A549 (cell line): ENCODE data around the gene SLC7A8. TPM values are rescaled to one million over a fixed set of nuclear protein-coding genes. Genes with fewer than 3 reads are reported as not detected.

Experiments
- ATAC-seq, 2 experiments: fragments of 200-7000 bp in 1 of 2; fragments of >200 bp in 1 of 2; cut with Nextera tagmentation in 1 of 2; cut with Tn5 transposase in 1 of 2; 3 replicates each; pipeline versions ENCODE4 v1.8.0 to v1.9.1; 2018 to 2020; ENCODE audit warnings: mild to moderate bottlenecking in 1 of 2, moderate library complexity in 1 of 2
- CTCF ChIA-PET: fragments of 300-600 bp; sonication (Branson Sonifier 250); formaldehyde crosslinking; extraction: SDS; loops from one replicate; lab custom pipeline; 2021; ENCODE audit warnings: antibody characterized with exemption, inconsistent platforms; lab: Yijun Ruan, JAX
- POLR2A ChIA-PET: fragments of 350-600 bp; formaldehyde crosslinking; extraction: SDS; loops from one replicate; lab custom pipeline; 2021; ENCODE audit warnings: antibody characterized with exemption, inconsistent platforms; lab: Yijun Ruan, JAX
- DNase-seq, 2 experiments: peaks; one replicate each; pipeline versions ENCODE4 v3.0.0 to v3.0.0-alpha.2; 2011 to 2016; ENCODE audit warnings: low read depth in 1 of 2, low spot score in 1 of 2
- FAIRE-seq: peaks from 2 replicates; lab custom pipeline; 2011; peaks lifted over from hg19 to GRCh38; lab: Jason Lieb, UNC
- H3K27ac ChIP-seq, 2 experiments: fragments of >200 bp; sonication (Bioruptor Twin); formaldehyde crosslinking; 3 replicates each; pipeline ENCODE4 v1.5.1; 2016 to 2017
- H3K4me1 ChIP-seq: fragments of >200 bp; sonication (Bioruptor Twin); formaldehyde crosslinking; 3 replicates; pipeline ENCODE4 v1.6.1; 2016
- H3K4me2 ChIP-seq: fragments of >200 bp; sonication (Bioruptor Twin); formaldehyde crosslinking; 3 replicates; pipeline ENCODE4 v1.6.1; 2016
- H3K4me3 ChIP-seq: fragments of >200 bp; sonication (Bioruptor Twin); formaldehyde crosslinking; 3 replicates; pipeline ENCODE4 v1.5.1; 2016
- H3K9me3 ChIP-seq: fragments of >200 bp; sonication (Bioruptor Twin); formaldehyde crosslinking; 3 replicates; pipeline ENCODE4 v1.6.1; 2016
- CBX2 ChIP-seq: fragments of 200-600 bp; sonication (generic); IDR thresholded peaks from 2 replicates; pipeline ENCODE4 v1.6.1; 2016; ENCODE audit warnings: low read depth, mild to moderate bottlenecking, borderline replicate concordance
- CHD2 ChIP-seq: fragments of 150-350 bp; IDR thresholded peaks from 2 replicates; pipeline ENCODE4 v1.6.1; 2014; ENCODE audit warnings: low read length; ENCODE audit not compliant: partially characterized antibody
- ESRRA ChIP-seq: fragments of 150-350 bp; IDR thresholded peaks from 2 replicates; pipeline ENCODE4 v1.6.1; 2014; ENCODE audit warnings: mild to moderate bottlenecking, low read length, borderline replicate concordance
- FOSL2 ChIP-seq, 2 experiments: fragments of 450-650 bp in 1 of 2; fragments of >200 bp in 1 of 2; sonication (Bioruptor Twin) in 1 of 2; formaldehyde crosslinking; IDR thresholded peaks; 2 replicates each; pipeline versions ENCODE4 v1.5.0 to v1.6.1; 2016 to 2020; ENCODE audit warnings: mild to moderate bottlenecking in 1 of 2, moderate library complexity in 1 of 2
- FOXS1 ChIP-seq: fragments of 250-450 bp; sonication (Bioruptor Pico); IDR thresholded peaks from 2 replicates; pipeline ENCODE4 v1.5.0; 2020; ENCODE audit warnings: mild to moderate bottlenecking, moderate library complexity
- HEYL ChIP-seq: fragments of 250-450 bp; sonication (Bioruptor Pico); IDR thresholded peaks from 2 replicates; pipeline ENCODE4 v1.8.0; 2021; ENCODE audit warnings: mild to moderate bottlenecking, moderate library complexity
- HOXB5 ChIP-seq: fragments of 250-450 bp; sonication (Bioruptor Pico); IDR thresholded peaks from 2 replicates; pipeline ENCODE4 v1.5.0; 2020; ENCODE audit warnings: mild to moderate bottlenecking, moderate library complexity
- JUNB ChIP-seq: fragments of >200 bp; sonication (Bioruptor Twin); formaldehyde crosslinking; IDR thresholded peaks from 2 replicates; pipeline ENCODE4 v1.6.1; 2016
- KDM1A ChIP-seq: fragments of 200-600 bp; sonication (generic); IDR thresholded peaks from 2 replicates; pipeline ENCODE4 v1.6.1; 2016; ENCODE audit warnings: low read depth, mild to moderate bottlenecking
- KDM5A ChIP-seq: fragments of 200-600 bp; sonication (generic); IDR thresholded peaks from 2 replicates; pipeline ENCODE4 v1.6.1; 2016; ENCODE audit warnings: antibody characterized with exemption, mild to moderate bottlenecking
- RAD21 ChIP-seq, 2 experiments: fragments of >200 bp in 1 of 2; sonication (Bioruptor Twin) in 1 of 2; formaldehyde crosslinking in 1 of 2; IDR thresholded peaks in 1 of 2; conservative IDR thresholded peaks in 1 of 2; 2 replicates in 1 of 2; 3 replicates in 1 of 2; pipeline ENCODE4 v1.6.1; 2012 to 2018; ENCODE audit warnings: inconsistent platforms in 1 of 2
- RARB ChIP-seq: fragments of 250-450 bp; sonication (Bioruptor Pico); IDR thresholded peaks from 2 replicates; pipeline ENCODE4 v1.8.0; 2021; ENCODE audit warnings: mild to moderate bottlenecking, moderate library complexity
- RFX5 ChIP-seq: fragments of 450-650 bp; IDR thresholded peaks from 2 replicates; pipeline ENCODE4 v1.7.1; 2014; ENCODE audit warnings: antibody characterized with exemption, mild to moderate bottlenecking, moderate library complexity
- TP53 ChIP-seq: fragments of 250-450 bp; sonication (Bioruptor Pico); IDR thresholded peaks from 2 replicates; pipeline ENCODE4 v1.5.0; 2021; ENCODE audit warnings: mild to moderate bottlenecking, moderate library complexity
- ZFP36 ChIP-seq: fragments of 450-650 bp; IDR thresholded peaks from 2 replicates; pipeline ENCODE4 v1.6.1; 2014; ENCODE audit warnings: borderline replicate concordance; ENCODE audit not compliant: partially characterized antibody
- WGBS: methylation state at CpG from one replicate; pipeline ENCODE4 v1.1.6; 2017; ENCODE audit errors: missing lambda C conversion rate; 5-methylcytosine and 5-hydroxymethylcytosine counted together
- polyA plus RNA-seq, 4 experiments: library from polyadenylated mRNA; depleted of rRNA in 3 of 4; stranded (reverse); fragments of >200 nt; fragmentation: RNase III in 1 of 4; extraction: RNeasy Plus Mini Kit Qiagen cat#74134 plus additional on column Dnase treatment in 1 of 4; gene quantifications; 2 replicates in 3 of 4; 3 replicates in 1 of 4; pipeline ENCODE4 v1.2.3, GENCODE V29; 2011 to 2017
- TF ChIP-seq, protein P1 (sequence below): fragments of >200 bp; sonication (Bioruptor Twin); formaldehyde crosslinking; IDR thresholded peaks from 3 replicates; pipeline ENCODE4 v1.6.1; 2016
- TF ChIP-seq, protein P2 (sequence below): fragments of >200 bp; sonication (Bioruptor Twin); formaldehyde crosslinking; IDR thresholded peaks from 2 replicates; pipeline ENCODE4 v1.6.1; 2016
- TF ChIP-seq, protein P3 (sequence below): fragments of 450-650 bp; IDR thresholded peaks from 2 replicates; pipeline ENCODE4 v1.6.1; 2014; ENCODE audit warnings: antibody characterized with exemption

The SLC7A8 gene
- polyA plus RNA-seq, 2 of the 4 experiments (the other 2 are of a cell fraction), result 0.28 to 0.35 TPM

DNA sequence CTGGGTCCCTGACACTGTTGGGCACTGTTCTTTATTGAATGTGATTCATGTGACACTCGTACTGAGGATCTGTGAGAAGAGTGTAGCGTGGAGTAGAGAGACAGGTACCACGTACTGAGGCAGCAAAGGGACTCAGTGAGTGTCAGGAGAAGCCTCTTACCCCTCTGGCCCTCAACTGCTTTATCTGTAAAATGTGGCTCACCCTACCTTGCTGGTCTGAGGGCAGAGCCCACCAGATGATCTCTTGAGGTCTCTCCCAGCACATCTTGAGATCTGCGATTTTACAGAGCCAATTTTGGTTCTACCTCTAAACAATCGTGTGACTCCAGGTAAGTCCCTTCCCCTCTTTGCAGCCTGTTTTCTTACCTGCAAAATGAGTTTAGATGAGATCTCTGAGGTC lies 67.5 kb downstream of the SLC7A8 start:
- TF ChIP-seq HOXB5 (CRISPR knock-in tag) (no peak), RARB (CRISPR knock-in tag) (no peak), FOSL2 (IDR thresholded peaks at IDR 0.05) (no peak), FOSL2 (CRISPR knock-in tag; IDR thresholded peaks at IDR 0.05) (no peak), JUNB (no peak), CHD2 (no peak), FOXS1 (CRISPR knock-in tag) (no peak), KDM5A (no peak), KDM1A (no peak), ESRRA (no peak)
- TF ChIP-seq, protein P1, sequence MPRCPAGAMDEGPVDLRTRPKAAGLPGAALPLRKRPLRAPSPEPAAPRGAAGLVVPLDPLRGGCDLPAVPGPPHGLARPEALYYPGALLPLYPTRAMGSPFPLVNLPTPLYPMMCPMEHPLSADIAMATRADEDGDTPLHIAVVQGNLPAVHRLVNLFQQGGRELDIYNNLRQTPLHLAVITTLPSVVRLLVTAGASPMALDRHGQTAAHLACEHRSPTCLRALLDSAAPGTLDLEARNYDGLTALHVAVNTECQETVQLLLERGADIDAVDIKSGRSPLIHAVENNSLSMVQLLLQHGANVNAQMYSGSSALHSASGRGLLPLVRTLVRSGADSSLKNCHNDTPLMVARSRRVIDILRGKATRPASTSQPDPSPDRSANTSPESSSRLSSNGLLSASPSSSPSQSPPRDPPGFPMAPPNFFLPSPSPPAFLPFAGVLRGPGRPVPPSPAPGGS, result no peak
- no peak for FAIRE-seq
- H3K4me2 ChIP-seq, result no peak overlapping the region; the same call in 2 of the 3 replicates

DNA sequence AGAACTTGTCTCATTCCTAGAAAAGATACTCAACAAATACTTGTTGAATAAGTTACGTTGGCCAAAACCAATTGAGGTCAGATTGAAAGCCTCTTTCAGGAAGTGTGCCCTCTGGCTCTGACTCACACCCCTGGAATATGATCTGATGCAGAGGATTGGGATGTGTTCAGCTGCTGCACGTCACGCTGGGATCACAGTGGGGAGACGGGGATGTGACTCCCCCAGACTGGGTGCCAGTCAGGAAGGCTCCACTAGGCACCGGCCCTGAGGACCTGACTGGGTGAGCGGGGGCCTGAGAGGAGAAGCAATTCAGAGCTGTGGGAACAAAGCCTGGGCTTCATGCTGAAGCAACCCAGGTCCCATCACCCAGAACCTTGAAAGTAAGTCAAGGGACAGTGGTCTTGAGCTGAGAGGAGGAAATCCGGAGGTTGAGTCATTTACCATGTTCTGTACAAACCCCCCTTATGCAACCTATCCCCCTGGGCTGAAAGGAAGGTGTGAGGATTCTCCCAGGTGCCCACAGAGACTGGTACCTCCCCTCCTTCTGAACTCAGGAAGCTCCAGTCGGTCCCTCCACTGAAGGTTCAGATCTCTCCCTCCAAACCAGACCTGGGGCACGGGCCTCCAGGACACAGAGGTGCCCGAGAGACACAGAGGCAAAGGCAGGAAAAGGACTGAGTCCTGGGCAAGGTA lies 68.3 kb downstream of the SLC7A8 start:
- no peak for FAIRE-seq
- H3K4me3 ChIP-seq, result no peak overlapping the region
- ChIA-PET POLR2A (interaction anchor here (1.2 kb wide), 1 partner anchor 20 kb away, joined by 7 read pairs; the partner anchor contains the start of genes ACIN1 and C14orf119), CTCF (interaction anchor here (0.7 to 24.2 kb wide), 5 partner anchors 36 to 64 kb away, joined by 3 to 848 read pairs (median 5); partner anchors contain the start of gene SLC7A8)
- H3K4me2 ChIP-seq, result peak overlapping the region; percentile 62
- no peaks in the 10 kb centered on the region for H3K9me3 ChIP-seq
- peaks cover 22% of the 10 kb centered on the region for H3K4me1 ChIP-seq
- no peak for TF ChIP-seq RFX5
- no peak for TF ChIP-seq FOSL2 (IDR thresholded peaks at IDR 0.05)
- peak; percentile 82 for TF ChIP-seq FOSL2 (CRISPR knock-in tag; IDR thresholded peaks at IDR 0.05)
- DNase-seq, result peak; percentile 79 to 80
- peak; percentile 80 to 88 for ATAC-seq
- peak overlapping the region; percentile 47 to 75; a peak in 5 of 6 replicates for H3K27ac ChIP-seq
- WGBS, result 33% methylated on average over 9 of the region's 10 CpGs

More for the DNA sequence above, 67.5 kb downstream of the SLC7A8 start:
- CTCF ChIA-PET, result interaction anchor here (1.0 to 24.2 kb wide), 4 partner anchors 35 to 63 kb away, joined by 3 to 848 read pairs (median 64); partner anchors contain the start of gene SLC7A8
- peak overlapping the region in 1 of 2 experiments; percentile 75; a peak in 3 of 6 replicates for H3K27ac ChIP-seq
- POLR2A ChIA-PET, result interaction anchor here (1.2 kb wide), 1 partner anchor 21 kb away, joined by 7 read pairs; the partner anchor contains the start of genes ACIN1 and C14orf119
- no peak overlapping the region for H3K4me3 ChIP-seq
- DNase-seq (no peak), ATAC-seq (no peak)
- peaks cover 22% of the 10 kb centered on the region for H3K4me1 ChIP-seq
- WGBS, result 73% methylated on average over 5 of the region's 5 CpGs
- no peaks in the 10 kb centered on the region for H3K9me3 ChIP-seq

DNA sequence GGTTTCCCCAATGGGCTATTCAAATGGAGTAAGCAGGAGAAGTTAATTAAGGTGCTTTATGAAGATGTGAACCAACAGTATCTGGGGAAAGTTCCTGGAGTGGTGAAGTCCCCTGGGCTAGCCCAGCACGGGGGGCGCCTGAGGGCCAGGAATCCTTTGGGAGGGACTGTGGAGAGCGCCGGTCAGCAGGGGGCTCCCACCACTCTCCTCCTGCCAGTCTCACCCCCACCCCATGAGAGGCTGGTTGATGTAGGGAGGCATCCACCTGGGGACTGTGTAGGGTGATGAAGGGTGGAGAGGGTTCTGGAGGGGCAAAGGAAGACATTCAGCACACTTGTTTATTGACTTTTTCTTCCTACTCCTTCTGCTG lies 68.8 kb downstream of the SLC7A8 start:
- H3K4me3 ChIP-seq, result no peak overlapping the region
- H3K4me1 ChIP-seq, result peaks cover 22% of the 10 kb centered on the region
- peak overlapping the region; percentile 62 for H3K4me2 ChIP-seq
- H3K27ac ChIP-seq, result peak overlapping the region; percentile 46 to 75; a peak in 3 of 6 replicates
- TF ChIP-seq TP53 (CRISPR knock-in tag) (no peak), HEYL (CRISPR knock-in tag) (no peak), CBX2 (no peak), JUNB (no peak), ZFP36 (no peak), RAD21 (conservative IDR thresholded peaks at IDR 0.05 in 1 of 2, IDR thresholded peaks at IDR 0.05 in 1 of 2) (no peak)
- TF ChIP-seq, protein P2, sequence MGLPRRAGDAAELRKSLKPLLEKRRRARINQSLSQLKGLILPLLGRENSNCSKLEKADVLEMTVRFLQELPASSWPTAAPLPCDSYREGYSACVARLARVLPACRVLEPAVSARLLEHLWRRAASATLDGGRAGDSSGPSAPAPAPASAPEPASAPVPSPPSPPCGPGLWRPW, result no peak
- TF ChIP-seq, protein P3, sequence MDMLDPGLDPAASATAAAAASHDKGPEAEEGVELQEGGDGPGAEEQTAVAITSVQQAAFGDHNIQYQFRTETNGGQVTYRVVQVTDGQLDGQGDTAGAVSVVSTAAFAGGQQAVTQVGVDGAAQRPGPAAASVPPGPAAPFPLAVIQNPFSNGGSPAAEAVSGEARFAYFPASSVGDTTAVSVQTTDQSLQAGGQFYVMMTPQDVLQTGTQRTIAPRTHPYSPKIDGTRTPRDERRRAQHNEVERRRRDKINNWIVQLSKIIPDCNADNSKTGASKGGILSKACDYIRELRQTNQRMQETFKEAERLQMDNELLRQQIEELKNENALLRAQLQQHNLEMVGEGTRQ, result no peak
- DNase-seq, result no peak
- WGBS, result 75% methylated on average over 4 of the region's 4 CpGs
- CTCF ChIA-PET, result interaction anchor here (1.0 to 24.2 kb wide), 3 partner anchors 38 to 65 kb away, joined by 5 to 848 read pairs (median 118); partner anchors contain the start of gene SLC7A8
- H3K9me3 ChIP-seq, result no peaks in the 10 kb centered on the region
- peak in 1 of 2 experiments; percentile 37; a peak in 3 of 6 replicates for ATAC-seq
- POLR2A ChIA-PET, result interaction anchor here (1.2 kb wide), 1 partner anchor 20 kb away, joined by 7 read pairs; the partner anchor contains the start of genes ACIN1 and C14orf119
- FAIRE-seq, result no peak
